HG03571 (cell line): ENCODE data around the gene APC.

Experiments used
- ATAC-seq: cut with Tn5 transposase; IDR thresholded peaks from one replicate; pipeline ENCODE4 v1.9.1; 2021; ENCODE audit not compliant: unreplicated experiment

Gene APC

DNA sequence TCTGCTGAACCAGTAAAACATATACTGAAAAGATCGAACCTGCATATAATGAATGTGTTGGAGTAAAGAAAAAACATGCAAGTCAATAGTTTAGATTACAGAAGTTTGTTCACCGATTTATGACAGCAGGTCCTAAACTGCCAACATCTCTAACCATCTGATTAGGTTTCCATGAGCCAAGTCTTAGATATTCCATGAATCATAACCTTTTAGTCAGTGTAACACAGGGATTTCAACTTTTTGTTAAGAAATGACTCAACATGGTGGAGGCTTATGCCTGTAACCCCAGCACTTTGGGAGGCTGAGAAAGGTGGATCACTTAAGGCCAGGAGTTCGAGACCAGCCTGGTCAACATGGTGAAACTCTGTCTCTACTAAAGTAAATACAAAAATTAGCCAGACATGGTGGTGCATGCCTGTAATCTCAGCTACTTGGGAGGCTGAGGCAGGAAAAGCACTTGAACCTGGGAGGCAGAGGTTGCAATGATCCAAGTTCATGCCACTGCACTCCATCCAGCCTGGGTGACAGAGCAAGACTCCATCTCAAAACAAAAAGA is 38.7 kb downstream of the APC start:
- ATAC-seq: no peak

DNA sequence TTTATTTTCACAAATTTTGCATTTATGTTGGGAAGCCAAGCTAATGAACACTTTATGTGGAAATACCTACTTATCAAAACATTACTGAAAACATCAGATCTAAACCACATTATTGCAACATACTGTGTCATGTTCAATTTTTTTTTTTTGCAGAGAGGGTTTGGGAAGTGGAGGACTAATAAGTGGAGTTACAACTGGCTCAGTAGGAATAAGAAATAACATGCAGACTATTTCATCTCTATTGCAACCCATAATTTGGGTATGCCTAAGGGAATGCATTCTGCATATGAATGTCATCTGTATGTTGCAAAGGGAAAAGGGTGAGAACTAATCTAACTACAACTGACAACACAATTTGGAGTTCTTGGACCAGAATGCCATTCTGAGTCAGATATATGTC is 41.8 kb downstream of the APC start:
- no peak for ATAC-seq

DNA sequence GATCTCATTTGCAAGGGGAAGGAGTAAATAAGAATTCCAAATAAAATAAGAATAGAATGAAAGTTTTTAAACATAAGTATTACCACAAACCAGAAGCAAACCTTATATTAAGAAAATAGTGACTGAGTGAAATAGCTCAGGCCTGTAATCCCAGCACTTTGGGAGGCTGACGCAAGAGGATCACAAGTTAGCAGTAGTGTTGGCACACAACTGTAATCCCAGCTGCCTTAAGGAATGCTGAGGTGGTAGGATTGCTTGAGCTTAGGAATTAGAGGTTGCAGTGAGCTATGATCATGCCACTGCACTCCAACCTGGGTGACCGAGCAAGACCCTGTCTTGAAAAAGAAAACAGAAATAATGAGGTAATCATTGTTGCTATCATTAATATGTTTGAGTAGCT is 47.0 kb downstream of the APC start:
- no peak for ATAC-seq

DNA sequence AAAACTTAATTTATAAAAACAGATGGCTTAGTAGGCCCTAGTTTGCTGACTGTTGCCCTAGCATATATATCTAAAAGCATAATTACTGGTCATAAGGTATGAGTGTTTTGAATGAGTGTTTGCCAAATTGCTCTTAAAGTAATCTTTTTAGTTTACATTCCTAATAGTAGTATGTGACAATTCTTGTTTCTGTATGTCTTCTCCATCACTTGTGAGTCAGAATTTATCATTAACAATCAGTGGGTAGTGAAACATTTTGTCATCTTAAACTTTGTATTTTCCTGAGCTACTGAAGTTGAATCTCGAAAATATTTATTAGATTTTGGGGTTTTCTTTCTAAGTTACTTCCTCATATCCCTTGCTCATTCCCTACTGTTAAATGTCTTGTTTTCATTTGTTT is 49.6 kb downstream of the APC start:
- ATAC-seq: no peak

DNA sequence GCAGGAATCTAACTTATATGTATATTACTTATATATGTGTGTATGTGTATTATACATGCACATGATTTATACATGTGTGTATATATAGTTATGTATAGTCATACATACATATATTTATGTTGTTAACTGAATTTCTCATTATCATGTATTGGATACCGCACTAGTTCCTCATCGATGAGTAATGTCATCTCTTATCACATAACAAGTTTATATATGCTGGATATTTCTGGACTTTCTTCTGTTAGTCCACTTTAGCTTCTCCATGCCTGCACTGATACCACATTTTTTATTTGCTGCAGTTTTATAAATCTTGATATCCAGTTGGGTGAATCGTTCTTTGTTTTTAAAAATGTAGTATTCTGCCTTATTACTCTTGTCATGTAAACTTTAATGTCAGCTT is 50.2 kb downstream of the APC start:
- no peak for ATAC-seq

DNA sequence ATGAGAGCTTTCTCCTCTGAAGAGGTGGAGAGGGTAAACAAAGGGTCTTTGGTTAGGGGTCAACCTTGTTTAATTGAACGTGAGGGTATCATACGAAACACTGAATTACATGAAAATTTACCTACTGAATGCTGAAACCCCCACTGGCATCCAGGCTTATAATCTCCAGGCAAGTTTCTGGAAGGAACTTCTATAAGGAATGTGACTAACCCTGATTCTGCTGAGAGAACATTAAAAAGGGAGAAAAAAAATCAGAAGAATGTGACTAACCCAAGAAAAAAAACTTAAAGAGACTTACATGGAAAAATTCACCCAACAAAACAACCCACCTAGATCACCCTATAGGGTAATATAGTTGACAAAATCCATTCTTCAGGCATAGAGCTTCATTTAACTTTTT is 55.5 kb downstream of the APC start:
- no peak for ATAC-seq

DNA sequence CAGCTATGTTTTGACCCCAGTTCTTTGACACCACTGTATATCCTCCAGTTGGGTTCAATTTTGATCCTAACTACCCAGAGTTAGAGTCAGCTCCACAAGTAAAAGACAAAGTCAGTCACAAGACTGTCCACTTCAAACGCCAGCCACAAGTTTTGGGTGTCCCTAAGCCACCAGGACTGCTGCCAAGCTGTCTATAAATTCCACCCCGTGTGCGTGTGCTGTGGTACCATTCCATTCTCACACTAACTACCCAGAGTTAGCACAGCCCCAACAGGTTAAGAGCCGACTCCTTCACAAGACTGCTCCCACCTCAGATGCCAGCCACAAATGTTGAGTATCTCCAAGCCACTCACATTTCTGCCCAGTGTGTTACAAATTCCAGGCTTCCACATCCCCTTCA is 56.7 kb downstream of the APC start:
- no peak for ATAC-seq

DNA sequence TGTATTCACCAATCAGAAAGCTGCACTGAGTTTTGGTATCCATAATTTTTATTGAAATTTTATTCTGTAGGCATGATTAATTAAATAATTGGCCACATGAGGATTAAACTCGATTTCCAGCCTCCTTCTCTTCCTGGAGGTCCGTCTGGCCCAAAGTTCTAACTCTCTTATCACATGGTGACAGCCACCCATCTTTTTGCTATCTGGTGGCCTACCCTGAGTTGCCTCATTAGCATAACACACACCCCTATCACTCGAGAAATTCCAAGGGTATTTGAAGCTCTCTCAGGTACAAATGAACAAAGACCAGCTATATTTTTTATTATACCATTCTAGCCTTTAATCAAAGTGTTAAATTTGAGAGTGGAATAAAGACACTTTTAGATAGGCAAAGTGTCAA is 57.7 kb downstream of the APC start:
- ATAC-seq: no peak

DNA sequence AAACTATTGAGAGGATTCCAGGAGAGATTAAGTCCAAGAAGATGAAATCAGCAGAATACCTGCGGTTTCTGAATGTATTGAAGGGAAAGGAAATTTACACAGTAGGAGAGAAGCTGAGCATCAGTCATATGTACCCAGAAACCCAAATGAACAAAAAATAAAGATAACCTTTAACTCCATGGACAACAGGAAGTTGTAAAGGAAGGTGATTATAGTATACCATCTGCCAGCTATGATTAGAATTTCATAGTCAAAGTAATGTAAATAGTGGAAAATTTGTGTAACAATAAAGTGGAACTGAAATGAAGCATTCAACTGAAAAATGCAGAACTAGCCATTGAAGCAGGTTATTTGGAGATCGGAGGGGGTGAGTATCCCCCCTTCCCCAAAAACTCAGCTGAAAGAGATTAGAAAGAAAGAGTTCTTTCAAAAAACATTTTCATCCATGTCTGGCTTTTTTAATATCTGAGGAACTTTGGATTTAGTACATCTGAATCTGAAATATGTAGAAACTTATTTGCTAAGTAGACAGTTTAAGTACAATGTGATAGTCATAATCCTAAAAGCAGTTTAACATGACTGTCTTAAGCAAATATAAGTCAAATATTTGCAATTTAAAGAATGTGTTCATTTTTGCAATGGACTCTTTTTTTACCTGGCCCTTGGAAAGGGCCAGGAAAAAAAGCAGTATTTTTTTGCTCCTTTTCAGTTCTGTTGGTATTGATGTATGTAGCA is 58.4 kb downstream of the APC start:
- ATAC-seq: peak; percentile 55

DNA sequence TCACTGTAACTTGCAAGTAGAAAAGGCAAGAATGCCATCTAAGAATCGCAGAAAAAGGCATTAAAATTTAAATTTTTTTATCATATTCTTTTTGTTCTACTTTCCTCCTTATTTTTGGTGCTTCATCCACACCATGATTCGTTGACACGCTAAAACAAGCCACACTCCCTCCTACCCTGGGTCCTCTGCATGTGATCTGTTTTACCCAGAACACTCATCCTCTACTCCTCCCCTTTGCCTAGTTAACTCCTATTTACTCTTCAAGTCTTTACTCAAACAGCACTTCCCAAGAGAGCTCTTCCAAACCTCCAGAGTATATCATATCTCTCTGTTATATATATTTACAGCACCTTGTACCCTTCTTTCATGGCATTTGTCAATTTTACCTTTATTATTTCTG is 62.0 kb downstream of the APC start:
- no peak for ATAC-seq

DNA sequence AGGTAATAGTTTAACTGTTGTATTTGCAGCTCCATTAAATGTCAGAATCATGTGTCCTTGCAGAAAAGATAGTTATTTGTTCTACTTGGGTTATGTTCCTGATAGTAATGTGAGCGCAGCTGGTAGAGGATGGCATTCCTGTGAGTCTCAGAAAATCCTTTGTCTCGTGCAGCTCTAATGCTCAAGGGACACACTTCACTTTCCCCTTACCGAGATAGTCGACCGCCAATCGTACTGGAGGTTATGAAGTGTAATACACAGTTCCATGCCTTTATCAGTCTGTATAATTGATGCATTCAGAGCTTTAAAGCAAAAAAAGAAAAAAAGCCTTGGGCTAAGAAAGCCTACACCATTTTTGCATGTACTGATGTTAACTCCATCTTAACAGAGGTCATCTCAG is 63.2 kb downstream of the APC start:
- ATAC-seq: no peak

DNA sequence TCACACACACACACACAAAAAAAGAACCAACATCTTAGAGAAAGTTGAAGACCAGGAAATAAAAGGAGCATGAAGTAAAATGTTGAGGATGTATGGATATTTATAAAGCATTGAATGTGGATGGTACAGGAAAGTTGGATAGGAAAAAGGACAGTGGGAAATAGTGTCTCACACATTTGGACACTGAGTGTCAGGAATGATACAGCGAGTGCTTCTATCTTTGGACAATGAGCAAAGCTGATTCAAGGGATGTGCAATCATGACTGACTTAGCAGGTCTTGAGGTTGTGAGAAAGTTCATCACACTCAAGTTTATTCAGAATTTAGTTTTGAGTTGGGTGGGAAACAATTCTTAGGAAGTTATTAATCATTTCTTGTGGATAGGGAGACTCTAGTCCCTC is 73.3 kb downstream of the APC start:
- ATAC-seq: no peak

DNA sequence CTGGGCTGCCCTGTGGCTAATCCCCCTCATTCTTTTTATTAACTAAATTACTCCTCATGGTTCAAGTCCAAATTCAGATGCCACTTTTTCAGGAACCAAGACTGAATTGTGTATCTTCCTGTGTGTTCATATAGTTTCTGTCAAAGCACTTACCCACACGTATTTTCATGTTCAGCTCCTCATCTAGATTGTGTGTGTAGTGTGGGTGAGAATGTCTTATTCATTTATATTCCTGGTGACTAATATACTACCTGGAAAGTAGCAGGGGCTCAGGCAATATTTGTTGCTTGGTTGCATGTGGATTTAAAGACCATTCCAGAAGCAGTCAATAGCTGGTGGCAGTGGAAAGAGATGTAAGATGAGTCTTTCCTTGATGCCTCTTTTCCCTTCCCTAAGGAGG is 74.9 kb downstream of the APC start:
- no peak for ATAC-seq

DNA sequence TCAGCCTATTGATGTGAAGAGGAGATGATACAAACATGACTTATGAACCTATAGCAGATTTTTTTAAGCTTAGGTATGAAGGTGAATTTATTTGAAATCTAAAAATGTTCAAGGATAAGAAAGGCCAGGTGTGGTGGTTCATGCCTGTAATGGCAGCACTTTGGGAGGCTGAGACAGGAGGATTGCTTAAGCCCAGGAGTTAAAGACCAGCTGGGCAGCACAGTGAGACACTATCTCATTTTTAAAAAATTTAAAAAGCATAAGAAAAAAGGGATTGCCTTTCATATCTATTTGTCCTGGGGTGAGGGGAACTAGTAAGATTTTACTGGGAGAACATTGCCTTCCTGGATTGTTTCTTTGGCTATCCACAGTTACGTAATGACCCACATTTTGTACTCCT is 82.6 kb downstream of the APC start:
- no peak for ATAC-seq

DNA sequence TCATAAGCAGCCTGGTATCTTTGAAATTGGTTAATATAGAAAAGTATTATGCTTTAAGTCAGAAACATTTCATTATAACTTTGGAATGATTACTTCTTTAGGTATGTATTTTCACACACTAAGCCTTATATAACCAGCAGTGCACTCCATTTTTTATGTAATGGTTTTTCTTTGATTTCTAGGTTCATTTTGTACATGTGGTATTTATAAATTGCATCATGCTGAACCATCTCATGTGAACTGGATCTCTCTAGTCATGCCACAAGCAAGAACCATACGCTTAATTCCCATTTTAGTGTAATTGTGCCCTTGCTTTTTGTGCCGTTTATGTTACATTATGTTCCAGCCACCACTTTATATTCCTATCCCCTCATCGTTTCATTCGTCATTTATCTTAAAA is 84.8 kb downstream of the APC start:
- ATAC-seq: no peak

DNA sequence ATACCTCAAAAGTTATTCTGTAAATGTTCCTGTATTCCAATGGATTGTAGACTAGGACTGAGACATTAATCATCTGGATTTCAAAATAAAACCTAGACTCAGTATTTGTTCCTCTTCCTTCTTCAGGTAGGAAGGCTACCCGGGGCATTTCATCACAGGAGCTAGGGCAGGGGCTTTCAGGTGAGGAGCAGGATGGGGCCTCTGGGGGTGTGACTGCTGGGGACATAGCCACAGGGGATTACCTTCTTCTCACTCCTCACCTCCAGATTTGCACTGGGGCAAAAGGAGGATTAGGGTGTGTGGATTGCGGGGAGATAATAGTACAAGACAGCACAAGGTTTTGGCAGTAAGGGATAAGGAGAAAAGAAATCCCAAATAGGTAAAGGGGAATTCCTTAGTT is 85.5 kb downstream of the APC start:
- no peak for ATAC-seq

DNA sequence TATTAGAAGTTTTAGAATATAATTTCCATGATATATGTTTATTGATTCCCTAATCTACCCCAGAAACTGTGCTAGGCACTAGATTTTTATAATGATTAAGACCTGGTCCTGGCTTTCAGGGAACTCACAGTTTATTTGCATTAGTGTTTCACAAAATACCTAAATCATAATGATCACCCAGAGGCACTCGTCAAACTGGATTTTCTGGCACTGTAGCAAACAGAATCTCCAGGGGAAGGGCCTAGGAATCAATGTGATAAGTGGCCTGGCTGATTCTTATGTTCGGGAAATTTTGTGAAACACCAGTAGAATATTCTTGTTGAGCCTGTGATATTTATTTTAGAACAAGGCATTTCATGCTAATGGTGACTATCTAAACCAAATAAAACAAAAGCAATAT is 86.0 kb downstream of the APC start:
- no peak for ATAC-seq

DNA sequence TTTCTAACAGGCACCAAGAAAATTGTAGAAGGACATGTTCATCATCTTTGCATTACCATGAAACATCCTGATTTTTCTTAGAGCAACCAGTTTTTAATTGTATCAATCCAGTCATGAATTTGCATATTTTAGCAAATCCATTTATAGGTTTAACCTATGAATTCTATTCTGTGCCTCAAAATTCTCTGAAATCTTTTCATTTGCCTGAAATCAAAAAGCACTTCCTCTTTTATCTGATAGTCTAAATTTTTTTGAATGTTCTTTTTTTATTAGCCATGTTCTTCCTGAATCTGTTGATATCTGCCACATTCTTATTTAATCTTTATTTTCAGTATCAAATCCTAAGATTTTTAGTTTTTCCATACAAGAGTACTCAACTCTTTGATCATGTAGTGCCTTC is 86.5 kb downstream of the APC start:
- ATAC-seq: no peak

DNA sequence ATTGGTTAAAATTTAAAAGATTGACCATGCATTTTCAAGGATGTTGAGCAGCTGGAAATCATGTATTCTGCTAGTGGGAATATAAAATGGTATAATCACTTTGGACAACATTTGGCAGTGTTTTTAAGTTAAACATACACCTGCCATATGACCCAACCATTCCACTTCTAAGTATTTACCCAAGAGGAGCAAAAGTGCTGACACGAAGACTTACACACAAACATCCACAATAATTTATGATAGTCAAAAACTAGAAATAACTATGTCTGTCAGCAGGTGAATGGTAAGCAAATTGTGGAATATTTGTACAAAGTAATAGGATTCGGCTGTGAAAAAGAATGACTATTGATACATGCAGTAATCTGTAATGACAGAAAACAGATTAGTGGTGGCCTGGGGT is 92.7 kb downstream of the APC start:
- no peak for ATAC-seq

DNA sequence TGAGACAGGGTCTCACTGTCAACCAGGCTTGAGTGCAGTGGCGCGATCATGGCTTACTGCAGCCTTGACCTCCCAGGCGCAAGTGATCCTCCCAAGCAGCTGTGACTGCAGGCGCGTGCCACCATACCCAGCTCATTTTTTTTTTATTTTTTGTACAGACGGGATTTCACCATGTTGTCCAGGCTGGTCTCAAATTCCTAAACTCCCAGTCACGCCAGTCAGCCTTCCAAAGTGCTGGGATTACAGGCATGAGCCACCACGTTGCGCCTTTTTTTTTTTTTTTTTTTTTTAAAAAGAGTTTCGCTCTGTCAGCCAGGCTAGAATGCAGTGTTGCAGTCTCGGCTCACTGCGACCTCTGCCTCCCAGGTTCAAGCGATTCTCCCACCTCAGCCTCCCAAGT is 96.3 kb downstream of the APC start:
- ATAC-seq: no peak

DNA sequence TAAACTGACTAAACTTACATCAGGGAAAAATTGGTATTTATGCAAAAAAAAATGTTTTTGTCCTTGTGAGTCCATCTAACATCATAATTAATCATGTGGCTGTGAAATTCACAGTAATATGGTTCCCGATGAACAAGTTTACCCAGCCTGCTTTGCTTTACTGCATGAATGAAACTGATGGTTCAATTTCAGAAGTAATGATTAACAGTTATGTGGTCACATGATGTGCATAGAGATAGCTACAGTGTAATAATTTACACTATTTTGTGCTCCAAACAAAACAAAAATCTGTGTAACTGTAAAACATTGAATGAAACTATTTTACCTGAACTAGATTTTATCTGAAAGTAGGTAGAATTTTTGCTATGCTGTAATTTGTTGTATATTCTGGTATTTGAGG is 106.8 kb downstream of the APC start:
- ATAC-seq: no peak

DNA sequence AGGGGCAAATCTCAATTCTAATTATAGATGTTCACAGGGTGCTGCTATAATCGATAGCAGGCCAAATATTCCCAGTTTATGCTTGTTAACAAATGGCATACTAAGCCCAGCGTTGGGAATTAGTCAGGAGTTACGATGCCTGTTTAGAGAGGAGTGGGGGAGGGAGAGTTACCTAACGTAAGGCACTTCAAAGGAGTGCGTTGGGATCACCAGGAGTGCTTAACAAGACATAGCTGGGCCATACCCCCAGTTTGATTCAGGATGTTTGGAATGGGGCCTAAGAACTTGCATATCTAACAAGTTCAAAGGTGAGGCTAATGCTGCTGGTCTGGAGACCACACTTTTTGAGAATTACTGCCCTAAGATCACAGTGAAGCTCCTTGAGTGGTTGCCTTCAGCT is 108.9 kb downstream of the APC start:
- no peak for ATAC-seq

DNA sequence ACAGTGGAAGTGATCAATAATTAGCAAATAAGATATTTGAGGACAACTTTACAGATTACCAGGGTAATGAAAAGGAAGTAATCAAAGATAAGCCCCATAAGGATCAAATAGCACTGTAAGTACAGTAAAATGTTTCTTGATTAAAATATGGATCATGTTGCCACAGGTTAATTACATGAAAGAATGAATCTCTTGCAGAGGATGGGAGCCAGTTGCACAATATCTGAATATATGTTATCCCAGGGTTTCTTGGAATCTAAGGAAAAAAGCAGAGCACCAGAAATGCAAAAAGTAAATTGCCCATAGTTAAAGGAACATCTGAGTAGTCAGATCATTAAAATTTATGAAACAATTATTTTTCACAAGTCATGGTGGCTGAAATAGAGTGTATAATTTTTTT is 109.6 kb downstream of the APC start:
- ATAC-seq: no peak
